ENCODE data around the gene SEC61G. TPM values are rescaled to one million over a fixed set of nuclear protein-coding genes. Genes with fewer than 3 reads are reported as not detected.

Gene SEC61G
- total and polyA plus RNA-seq, 10 of the 15 experiments (the other 5 are each of a cell fraction or from before 2014, with no cell fraction given) = 163 to 809 (median 346) TPM

GRCh38 chr7:54758702-54759592 lies at the start of gene SEC61G (continued):
- TF ChIP-seq ZNF592 (IDR thresholded peaks at IDR 0.05) (no peak), HDAC6 (IDR thresholded peaks at IDR 0.05; ENCODE audit: unreplicated experiment) (no peak), BCL3 (IDR thresholded peaks at IDR 0.05; ENCODE audit: borderline replicate concordance, insufficient read depth, low read depth, low read length, poor library complexity, severe bottlenecking) (no peak), ZBTB11 (CRISPR knock-in tag; IDR thresholded peaks at IDR 0.05) (no peak), IRF3 (IDR thresholded peaks at IDR 0.05) (no peak), JUND (IDR thresholded peaks at IDR 0.05; ENCODE audit: low read depth, low read length) (no peak), KAT2A (conservative IDR thresholded peaks at IDR 0.05; ENCODE audit: control insufficient read depth, low read depth, low read length) (no peak), ZNF687 (IDR thresholded peaks at IDR 0.05) (peak; percentile 54; the same call in 1 of the 2 replicates), RUNX3 (IDR thresholded peaks at IDR 0.05; ENCODE audit: low read length) (peak; percentile 79), SIX5 (IDR thresholded peaks at IDR 0.05; ENCODE audit: low read depth, low read length, severe bottlenecking) (no peak), CHD1 (IDR thresholded peaks at IDR 0.05; ENCODE audit: low read depth, low read length) (no peak), FOS (IDR thresholded peaks at IDR 0.05; ENCODE audit: borderline replicate concordance, extremely low read depth, insufficient read length) (no peak), EGR1 (IDR thresholded peaks at IDR 0.05; ENCODE audit: borderline replicate concordance in 1 of 2, low read depth in 2 of 2, low read length in 2 of 2) (no peak)
